NCI-H510A (cell line): ENCODE data around the gene CNOT1.
"Not testable (repeated sequence)": the region's sequence is repeated elsewhere in the genome, so short reads cannot be mapped to it uniquely, and the experiment has no call there.

Experiments used
- DNase-seq: peaks from one replicate; lab custom pipeline; 2025; lab: John Stamatoyannopoulos, UW

The CNOT1 gene

DNA sequence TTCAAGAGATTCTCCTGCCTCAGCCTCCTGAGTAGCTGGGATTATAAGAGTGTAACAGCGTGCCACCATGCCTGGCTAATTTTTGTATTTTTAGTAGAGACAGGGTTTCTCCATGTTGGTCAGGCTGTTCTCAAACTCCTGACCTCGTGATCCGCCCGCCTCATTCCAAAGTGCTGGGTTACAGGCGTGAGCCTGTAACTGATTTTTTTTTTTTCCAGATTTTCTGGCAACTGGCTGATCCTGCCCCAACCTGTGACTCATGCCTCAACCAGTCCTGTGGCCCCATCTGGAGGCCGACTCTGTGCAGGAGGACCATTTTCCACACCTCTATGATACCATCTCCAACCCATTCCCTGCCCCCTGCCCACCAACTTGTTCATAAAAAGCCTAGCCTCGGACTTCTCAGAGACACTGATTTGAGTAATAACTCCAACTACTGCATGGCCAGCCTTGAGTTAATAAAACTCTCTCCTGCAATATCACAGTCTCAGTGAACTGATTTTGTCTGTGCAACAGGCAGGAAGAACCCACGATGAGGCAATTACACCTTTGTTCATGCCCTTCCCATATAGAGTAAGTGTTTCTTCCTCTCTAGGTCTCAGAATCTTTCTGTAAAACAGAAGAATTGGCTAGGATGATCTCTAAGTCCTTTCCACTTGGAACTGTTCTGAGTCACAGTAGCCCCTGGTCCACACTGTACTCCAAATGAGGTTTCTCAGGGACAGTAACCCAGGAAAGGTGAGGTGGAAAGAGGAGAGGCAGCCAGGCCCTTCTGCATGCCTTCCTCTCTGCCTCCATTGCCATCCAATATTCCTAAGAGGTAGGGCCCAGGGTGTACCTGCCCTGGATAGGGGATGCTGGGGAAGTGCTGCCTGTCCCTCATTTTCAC lies 8.8 kb upstream of the CNOT1 start:
- DNase-seq = no peak

DNA sequence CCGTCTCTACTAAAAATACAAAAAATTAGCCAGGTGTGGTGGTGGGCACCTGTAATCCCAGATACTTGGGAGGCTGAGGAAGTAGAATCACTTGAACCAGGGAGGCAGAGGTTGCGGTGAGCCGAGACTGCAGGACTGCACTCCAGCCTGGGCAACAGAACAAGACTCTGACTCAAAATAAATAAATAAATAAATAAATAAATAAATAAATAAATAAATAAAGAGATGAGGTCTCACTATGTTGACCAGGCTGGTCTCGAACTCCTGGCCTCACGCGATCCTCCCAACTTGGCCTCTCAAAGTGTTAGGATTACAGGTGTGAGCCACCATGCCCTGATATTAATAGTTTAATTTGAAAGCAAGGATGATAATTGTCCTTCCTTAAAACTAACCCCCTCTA lies 7.4 kb upstream of the CNOT1 start:
- not testable (repeated sequence) for DNase-seq

DNA sequence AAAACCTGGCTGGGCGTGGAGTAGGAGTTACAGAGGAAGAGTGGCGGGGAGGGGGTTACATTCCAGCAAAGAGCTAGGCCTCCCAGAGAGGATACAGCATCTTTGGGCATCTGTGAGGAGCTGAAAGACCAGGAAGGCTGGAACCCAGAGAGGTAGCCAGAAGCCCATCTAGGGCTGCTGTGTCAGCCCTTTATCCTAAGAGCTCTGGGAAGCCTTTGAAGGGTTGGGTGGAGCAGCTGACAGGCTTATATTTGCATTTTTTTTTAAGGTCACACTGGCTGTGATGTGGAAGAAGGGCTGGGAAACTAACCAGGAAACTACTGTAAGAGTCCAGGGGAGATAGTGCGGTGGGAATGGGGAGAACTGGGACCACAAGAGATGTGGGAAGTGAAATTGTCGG lies 6.8 kb upstream of the CNOT1 start:
- DNase-seq = no peak

DNA sequence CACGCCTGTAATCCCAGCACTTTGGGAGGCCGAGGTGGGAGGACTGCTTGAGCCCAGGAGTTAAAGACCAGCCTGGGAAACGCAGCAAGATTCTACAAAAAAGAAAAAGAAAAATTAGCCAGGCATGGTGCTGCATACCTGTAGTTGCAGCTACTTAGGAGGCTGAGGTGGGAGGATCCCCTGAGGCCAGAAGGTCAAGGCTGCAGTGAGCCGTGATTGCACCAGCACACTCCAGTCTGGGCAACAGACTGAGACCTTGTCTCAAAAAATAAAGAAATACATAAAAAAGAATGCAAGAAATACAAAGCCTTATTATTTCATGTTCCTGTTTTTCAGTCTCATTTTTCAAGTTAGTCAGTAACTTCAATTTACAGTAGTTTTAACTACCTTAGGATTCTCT lies 5.9 kb upstream of the CNOT1 start:
- no peak for DNase-seq

DNA sequence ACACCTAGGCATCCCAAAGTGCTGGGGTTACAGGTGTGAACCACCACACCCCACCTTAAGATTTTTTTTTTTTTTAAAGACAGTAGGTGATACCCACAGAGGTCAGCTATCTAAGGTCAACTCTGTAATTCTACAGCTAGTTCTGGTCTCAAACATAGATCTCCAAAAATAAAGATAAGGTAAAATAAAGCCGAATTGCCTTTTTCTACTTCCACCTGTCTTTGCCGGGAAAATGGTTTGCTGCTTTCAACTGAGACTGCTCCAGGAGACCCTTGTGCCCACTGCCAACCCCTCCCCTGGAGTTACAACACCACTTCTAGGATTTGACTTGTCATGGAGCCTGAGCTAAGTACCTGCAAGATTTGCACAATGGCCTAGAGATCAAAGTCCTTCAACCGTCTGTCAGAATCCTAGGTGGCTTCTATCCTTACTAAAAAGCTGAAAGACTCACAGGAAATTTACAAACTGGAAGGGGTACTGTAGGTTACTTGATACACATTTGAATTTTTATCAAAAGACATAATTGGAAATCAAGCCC lies 4.7 kb upstream of the CNOT1 start:
- DNase-seq = no peak

DNA sequence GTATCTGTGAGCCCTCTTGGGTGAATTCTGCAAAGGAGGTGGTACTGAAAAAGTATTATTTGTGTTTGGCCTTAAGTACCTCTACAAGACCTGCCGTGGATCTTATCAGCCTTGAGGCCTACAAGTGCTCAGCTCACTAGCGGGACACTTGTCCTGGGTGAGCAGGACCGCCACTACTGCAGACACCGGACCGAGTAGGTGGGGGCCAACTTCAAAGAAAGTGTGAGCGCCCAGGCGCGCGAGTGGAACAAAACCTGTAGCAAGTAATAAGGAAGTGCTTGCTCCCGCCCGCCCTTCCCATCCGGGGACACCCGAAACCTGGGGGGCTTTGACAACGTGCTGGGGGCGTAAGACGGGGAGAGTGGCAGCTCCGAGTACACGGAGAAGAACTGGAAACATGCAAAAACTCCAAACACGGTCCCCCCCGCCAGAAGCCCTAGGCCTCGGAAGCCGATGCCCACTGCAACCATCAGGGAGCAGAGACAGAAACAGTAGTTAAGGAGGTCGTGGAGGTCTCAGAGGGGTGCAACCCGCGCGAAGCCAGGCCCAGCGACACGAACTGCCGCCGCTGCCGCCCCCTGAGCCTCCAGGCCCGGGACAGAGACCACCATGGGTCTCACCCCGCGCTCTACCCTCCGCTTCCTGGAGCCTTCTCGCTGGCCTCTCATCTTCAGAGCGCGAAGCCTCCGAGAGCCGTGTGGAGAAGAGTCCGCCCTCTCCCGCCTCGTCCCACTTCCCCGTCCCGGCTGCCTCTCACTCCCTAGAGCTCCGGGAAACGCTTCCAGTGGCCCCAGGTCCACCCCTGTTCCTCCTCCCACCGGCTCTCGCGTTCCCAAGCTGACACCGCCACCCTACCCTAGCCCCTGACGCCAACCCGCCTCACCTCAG lies 537 bp downstream of the CNOT1 start:
- DNase-seq = no peak

DNA sequence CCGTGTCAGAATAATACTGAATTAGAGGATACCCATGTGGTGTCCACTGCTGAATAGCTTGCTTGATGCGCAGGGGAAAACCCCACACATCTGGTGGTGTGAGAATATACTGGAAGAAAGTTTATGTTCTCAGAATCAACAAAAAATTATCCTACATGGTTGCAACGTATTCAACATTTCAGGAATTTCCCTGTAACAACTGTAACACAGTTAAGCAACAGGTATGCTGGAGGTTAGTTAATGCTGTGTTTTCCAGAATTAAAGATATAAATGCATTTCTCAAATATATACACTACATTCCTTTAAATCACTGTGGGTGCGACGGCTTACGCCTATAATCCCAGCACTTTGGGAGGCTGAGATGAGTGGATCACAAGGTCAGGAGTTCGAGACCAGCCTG lies 5.4 kb downstream of the CNOT1 start:
- no peak for DNase-seq

DNA sequence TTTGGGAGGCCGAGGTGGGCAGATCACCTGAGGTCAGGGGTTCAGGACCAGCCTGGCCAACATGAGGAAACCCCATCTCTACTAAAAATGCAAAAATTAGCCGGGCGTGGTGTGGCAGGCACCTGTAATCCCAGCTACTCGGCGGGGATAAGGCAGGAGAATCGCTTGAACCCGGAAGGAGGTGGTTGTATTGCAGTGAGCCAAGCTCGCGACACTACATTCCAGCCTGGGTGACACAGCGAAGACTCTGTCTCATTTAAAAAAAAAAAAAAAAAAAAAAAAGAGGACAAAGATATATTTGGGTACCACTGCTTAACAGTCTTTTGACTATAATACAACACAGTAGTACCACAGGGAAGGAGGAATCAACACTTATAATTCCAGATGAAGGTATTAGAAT lies 9.2 kb downstream of the CNOT1 start:
- DNase-seq = no peak

DNA sequence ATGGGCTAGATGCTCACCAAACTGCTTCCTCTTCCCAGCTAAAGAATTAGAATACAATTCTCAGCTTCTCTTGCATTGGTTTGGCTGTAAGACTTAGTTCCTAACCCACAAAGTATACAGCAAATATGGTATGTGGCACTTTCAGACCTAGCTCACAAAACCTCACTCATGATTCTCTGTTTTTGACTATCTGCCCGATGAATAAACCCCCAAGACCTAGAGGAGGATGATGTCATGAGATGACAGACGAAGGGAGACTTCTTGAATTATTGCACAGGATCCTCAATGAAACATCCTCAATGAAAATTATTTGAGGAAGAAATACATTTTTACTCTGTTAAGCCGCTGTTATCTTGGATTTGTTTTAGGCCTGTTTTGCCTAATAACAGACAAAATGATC lies 14.3 kb downstream of the CNOT1 start:
- no peak for DNase-seq

DNA sequence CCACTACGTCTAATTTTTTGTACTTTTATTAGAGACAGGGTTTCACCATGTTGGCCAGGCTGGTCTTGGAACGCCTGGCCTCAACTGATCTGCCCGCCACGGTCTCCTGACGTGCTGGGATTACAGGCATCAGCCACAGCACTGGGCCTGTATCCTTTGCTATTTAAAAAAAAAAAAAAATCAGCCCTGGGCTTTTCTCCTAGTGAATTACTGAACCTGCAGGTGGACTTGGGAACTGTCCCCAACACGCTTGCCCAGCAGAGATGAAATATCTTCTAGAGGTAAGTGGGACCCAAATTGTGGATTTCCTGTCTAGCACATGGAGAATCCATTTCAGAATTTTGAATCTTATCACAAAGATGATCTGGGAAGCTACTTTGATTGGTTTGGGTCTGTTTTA lies 14.8 kb downstream of the CNOT1 start:
- no peak for DNase-seq

DNA sequence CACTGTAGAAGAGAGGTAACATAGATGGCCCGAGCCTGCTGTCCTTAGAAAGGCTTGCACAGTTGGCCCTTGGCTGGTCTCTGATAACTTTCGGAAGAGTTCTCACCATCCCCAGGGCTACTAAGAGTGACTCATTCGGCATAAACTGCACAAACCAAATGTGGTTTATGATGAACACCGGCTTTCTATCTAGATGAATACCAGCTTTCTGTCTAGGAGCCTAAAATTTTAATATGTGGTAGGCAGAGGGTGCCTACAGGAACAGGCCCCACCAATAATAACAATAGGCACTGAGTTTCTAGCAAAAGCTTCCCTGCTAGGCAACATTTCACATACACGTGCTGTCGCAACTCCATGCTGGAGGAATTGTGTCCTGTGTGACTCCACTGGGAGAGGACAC lies 15.4 kb downstream of the CNOT1 start:
- no peak for DNase-seq

DNA sequence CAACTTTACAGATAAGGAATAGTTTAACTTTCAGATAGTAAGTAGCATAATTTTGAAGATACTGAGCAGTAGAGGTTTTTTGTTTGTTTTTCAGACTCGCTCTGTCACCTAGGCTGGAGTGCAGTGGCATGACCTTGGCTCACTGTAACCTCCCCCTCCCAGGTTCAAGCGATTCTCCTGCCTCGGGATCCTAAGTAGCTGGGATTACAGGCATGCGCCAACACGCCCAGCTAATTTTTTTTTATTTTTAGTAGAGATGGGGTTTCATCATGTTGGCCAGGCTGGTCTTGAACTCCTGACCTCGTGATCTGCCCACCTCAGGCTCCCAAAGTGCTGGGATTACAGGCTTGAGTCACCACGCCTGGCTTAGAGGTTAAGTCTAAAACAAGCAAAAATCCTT lies 16.7 kb downstream of the CNOT1 start:
- DNase-seq = not testable (repeated sequence)

DNA sequence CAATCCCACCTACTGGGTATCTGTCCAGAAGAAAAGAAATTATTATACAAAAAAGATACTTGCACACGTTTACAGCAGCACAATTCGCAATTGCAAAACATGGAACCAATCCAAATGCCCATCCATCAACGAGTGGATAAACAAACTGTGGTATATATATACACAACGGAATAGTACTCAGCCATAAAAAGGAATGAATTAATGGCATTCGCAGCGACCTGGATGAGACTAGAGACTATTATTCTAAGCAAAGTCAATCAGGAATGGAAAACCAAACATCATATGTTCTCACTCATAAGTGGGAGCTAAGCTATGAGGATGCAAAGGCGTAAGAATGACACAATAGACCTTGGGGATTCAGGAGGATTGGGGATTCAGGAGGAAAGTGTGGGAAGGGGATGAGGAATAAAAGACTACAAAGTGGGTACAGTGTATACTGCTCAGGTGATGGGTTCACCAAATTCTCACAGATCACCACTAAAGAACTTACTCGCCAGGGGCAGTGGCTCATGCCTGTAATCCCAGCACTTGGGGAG lies 21.0 kb downstream of the CNOT1 start:
- no peak for DNase-seq

DNA sequence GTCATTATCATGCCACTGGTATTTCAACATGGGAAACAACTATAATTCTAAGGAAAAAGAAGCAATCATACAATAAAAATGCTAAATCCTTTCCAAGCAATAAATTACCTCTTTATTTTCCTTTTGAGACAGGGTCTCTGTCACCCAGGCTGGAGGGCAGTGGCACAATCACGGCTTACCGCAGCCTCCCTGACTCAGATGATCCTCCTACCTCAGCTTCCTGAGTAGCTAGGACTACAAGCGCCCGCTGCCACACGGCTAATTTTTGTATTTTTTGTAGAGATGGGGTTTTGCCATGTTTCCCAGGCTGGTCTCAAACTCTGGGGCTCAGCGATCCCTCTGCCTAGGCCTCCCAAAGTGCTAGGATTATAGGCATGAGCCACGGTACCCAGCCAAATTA lies 24.1 kb downstream of the CNOT1 start:
- no peak for DNase-seq

DNA sequence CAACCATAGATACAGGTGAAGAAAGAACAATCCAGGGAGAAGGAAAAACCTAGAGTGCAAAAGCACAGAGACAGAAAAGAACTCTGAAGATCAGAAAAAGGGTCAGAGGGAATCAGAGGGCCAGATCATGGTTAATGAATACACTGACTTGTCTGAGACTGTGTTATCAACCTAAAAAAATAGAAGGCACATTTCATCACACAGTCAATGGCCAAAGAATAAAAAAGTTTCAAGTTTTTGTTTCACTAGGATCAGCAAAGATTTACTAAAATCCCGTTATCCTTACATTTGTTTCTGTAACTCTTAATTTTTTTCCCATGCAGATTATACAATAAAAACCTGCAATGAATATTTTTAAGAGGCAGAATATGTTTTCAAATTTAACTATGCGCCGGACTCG lies 38.5 kb downstream of the CNOT1 start:
- DNase-seq = no peak

DNA sequence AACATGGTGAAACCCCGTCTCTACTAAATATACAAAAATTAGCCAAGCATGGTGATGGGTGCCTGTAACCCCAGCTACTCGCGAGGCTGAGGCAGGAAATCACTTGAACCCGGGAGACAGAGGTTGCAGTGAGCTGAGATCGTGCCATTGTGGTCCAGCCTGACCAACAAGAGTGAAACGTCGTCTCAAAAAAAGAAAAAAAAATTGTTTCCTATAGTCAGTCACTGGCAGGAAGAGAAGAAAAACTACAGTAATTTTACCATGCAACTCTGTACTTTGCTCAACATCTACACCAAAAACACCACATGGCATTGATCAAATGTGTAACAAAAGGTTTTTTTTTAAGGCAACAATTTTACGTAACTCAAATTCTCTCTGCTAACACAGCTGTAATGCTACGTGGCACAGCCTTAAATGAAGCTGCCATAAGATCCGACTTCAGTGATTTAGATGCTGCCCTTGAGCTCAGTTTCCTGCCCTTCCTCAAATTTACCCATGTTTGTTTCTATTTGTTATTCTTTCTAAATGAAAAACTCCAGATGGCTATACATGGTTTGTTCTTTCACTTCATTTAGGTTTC lies 40.2 kb downstream of the CNOT1 start:
- no peak for DNase-seq

DNA sequence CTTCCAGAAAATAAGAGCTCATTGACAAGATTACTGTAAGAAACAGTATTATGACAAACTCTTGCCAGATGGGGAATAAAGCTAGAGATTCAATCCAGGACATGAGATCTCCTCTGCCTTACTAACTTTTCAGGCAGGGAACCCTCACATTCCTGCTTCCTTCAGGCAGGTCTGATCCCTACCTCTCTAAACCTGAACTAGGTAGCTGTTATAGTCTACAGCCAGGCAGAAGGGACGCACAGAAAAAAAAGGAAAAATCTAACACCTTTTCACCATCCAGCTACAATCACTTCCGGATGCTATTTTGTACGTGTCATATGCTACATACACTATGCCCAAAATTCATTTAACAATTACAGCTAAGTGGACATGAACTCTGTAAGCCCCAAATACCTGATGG lies 41.2 kb downstream of the CNOT1 start:
- DNase-seq = no peak

DNA sequence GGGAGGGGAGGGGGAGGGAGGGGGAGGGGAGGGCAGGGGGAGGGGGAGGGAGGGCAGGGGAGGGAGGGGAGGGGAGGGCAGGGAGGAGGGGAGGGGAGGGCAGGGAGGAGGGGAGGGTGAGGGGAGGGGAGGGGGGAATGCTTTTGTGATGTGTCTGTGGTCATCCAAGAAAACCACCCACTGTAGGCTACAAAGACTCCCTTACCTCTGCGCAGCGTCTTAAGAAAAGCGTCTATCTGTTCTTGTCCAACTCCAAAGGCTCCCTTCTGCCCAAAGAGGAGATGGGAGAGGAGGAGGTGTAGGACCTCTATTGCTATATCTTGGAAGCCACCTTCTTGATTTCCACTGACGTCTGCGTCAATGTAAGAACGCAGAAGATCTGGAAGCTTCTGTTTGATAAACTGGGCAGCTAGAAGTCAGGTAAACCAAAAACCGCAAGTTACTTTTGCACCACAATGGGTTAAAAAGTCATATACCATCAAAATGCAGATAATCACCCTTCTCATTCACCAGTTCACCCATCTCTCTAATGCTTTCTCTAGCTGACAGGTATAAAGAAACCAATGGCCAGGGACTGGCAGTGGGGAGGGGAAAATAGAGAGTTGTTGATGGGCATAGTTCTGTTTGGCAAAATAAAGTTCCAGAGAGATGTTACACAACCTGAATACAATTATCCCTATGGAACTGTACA lies 43.1 kb downstream of the CNOT1 start:
- DNase-seq = no peak

DNA sequence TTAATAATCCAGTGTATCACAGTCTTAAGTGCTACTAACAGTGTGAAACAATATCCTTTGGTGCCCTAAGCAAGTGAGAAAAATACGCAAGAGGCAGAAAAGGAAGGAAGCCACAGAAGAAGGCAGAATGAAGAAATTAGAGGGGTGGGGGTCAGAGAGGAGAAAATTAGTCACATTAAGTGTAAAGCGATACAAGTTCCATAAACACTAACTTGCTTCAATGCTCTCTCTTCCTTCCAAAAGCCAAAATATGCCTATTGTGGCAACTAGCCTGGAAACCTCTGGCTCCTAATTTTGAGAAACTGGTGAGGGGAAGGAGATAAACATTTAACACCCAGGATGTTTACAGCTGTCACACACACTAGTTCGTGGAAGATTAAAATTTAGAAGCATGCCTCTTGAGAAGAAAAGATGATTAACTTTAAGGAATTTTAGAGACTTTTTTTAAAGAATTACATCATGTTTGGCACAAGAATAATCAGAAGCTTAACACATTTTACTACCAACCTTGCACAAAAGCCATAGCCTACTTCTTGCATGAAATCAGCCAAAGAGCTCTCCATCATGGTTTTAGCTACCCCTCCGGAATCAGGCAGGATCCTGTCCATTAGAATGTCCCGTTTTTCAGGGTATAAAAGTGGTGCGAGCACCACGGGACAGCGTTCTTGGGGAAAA lies 44.7 kb downstream of the CNOT1 start:
- DNase-seq = no peak

DNA sequence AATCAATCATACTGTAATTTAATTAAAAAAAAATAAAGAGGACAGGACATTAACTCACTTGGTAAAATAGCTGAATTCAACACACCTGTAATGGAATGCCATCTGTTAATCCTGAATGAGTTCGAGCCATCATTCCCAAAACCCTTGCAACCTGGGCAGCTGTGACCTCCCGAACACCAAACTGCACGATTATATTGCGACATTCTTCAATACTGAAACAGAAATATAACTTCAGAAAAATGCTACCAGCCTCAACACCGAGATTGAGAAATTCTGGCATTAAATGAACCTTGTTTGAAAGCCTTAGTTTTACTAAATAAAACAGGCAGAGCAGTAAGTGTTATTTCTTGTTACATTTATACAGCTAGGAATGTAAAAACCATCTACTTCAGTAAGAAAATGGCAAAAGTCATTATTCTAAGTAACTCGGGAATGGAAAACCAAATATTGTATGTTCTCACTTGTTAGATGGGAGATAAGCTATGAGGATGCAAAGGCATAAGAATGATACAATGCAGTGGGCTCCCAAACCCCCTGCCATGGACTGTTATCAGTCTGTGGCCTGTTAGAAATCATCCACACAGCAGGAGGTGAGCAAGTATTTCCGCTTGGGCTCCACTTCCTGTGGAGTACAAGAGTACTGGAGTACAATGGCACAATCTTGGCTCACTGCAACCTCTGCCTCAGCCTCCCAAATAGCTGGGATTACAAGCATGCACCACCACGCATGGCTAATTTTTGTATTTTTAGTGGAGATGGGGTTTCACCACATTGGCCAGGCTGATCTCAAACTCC lies 46.5 kb downstream of the CNOT1 start:
- no peak for DNase-seq
